Measurements from ENCODE around the gene GDF10.

DNA sequence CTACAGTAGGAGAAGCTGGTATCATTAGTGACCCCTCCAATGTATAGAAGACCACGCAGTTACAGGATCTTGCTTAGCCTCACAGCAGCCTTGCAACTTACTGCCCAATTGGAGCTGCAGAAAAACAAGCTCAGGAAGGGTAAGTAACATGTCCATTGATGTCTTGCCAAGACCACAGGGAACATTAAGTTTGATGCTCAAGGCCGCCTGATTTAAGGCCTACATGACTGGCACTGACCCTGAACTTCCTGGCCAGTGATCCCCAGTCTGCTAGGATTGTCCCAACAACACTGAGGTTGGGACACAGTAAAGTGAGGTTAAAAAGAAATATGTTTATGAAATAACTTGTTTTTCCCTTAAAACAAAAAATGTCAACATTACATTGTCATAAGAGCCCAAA is 15.4 kb downstream of the GDF10 start:
- TF ChIP-seq, protein P1, sequence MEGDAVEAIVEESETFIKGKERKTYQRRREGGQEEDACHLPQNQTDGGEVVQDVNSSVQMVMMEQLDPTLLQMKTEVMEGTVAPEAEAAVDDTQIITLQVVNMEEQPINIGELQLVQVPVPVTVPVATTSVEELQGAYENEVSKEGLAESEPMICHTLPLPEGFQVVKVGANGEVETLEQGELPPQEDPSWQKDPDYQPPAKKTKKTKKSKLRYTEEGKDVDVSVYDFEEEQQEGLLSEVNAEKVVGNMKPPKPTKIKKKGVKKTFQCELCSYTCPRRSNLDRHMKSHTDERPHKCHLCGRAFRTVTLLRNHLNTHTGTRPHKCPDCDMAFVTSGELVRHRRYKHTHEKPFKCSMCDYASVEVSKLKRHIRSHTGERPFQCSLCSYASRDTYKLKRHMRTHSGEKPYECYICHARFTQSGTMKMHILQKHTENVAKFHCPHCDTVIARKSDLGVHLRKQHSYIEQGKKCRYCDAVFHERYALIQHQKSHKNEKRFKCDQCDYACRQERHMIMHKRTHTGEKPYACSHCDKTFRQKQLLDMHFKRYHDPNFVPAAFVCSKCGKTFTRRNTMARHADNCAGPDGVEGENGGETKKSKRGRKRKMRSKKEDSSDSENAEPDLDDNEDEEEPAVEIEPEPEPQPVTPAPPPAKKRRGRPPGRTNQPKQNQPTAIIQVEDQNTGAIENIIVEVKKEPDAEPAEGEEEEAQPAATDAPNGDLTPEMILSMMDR (IDR thresholded peaks at IDR 0.05; ENCODE audit: low read depth, low read length) = no peak
- TF ChIP-seq EZH2phosphoT487 (IDR thresholded peaks at IDR 0.05; ENCODE audit: low read depth) = no peak

Data from OCI-LY3 (cell line).